Activated naive CD8-positive, alpha-beta T cell (primary cell): ENCODE results near the gene IL37.
"Not testable (repeated sequence)": the region's sequence is repeated elsewhere in the genome, so short reads cannot be mapped to it uniquely, and the experiment has no call there.

Source experiments
- H3K27ac Mint-ChIP-seq: one replicate; pipeline ENCODE4 v1.8.0; 2021; ENCODE audit warnings: mixed read lengths
- H3K27me3 Mint-ChIP-seq: one replicate; pipeline ENCODE4 v1.8.0; 2021; ENCODE audit warnings: mixed read lengths
- H3K36me3 Mint-ChIP-seq: one replicate; pipeline ENCODE4 v1.8.0; 2021; ENCODE audit warnings: mixed read lengths
- H3K4me1 Mint-ChIP-seq: one replicate; pipeline ENCODE4 v1.8.0; 2021; ENCODE audit warnings: low read depth, mixed read lengths
- H3K4me3 Mint-ChIP-seq: one replicate; pipeline ENCODE4 v1.8.0; 2021; ENCODE audit warnings: mild to moderate bottlenecking, mixed read lengths
- H3K9me3 Mint-ChIP-seq: one replicate; pipeline ENCODE4 v1.8.0; 2021; ENCODE audit warnings: low read depth, mixed read lengths

Gene IL37

GRCh38 chr2:112883669-112884068, 27.3 kb upstream of the IL37 start:
- no peaks in the 10 kb centered on the region for H3K9me3 Mint-ChIP-seq
- H3K27ac Mint-ChIP-seq = no peak overlapping the region
- H3K4me1 Mint-ChIP-seq = peaks cover 10% of the 10 kb centered on the region
- no peak overlapping the region for H3K4me3 Mint-ChIP-seq
- no peaks in the 10 kb centered on the region for H3K27me3 Mint-ChIP-seq
- no peaks in the 10 kb centered on the region for H3K36me3 Mint-ChIP-seq

DNA sequence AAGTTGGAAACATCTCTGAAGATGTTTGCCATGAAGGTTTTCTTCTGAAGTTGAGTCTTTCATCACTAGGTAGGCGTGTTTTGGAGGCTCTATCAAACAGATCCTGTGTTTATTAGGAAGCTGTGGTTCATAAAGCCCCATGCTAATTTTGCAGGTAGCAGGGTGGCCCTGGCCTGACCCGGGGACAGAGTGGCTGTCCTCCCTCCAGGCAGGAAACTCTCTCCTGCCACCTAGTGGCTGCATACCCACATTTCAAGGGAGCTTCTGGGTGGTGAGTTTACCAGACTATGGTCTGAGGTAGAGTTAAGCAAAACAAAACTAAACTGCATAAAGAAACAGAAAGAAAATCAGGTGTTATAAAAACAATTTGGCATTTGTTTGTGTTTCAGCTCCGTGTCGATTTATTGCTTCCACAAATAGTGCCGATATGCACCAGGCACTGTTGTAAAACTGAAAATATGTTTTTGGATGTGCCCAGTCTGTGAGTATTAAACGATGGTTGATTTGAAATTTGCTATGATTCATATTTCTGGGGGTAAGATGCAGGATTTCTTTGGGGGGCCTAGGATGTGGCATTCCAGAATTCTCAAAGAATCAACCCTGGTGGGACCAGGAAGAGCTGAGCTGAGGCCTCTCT, 26.0 kb upstream of the IL37 start:
- Mint-ChIP-seq H3K4me3 (no peak overlapping the region), H3K27me3 (no peaks in the 10 kb centered on the region), H3K4me1 (peaks cover 8% of the 10 kb centered on the region), H3K9me3 (no peaks in the 10 kb centered on the region), H3K36me3 (no peaks in the 10 kb centered on the region), H3K27ac (no peak overlapping the region)

DNA sequence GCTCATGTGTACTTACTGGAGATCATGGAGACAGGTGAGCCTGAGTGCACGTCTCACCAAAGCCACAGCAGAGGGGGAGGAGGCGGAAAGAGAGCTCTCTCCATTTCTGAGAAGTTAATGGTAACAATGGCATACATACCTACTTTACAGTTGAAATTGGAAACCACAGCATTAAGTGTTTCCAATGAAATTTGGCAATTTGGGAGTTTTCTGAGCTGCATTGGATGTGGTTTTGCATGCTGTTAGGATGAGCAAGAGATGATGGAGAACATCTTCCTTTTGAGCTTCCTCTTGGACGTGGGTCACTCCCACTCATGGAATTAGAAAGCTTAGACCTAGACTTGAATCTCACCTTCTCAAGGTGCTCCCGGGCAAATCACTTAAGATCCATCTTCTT, 25.5 kb upstream of the IL37 start:
- Mint-ChIP-seq H3K4me1 (peaks cover 5% of the 10 kb centered on the region), H3K36me3 (no peaks in the 10 kb centered on the region), H3K27me3 (no peaks in the 10 kb centered on the region), H3K4me3 (no peak overlapping the region), H3K9me3 (no peaks in the 10 kb centered on the region), H3K27ac (no peak overlapping the region)

DNA sequence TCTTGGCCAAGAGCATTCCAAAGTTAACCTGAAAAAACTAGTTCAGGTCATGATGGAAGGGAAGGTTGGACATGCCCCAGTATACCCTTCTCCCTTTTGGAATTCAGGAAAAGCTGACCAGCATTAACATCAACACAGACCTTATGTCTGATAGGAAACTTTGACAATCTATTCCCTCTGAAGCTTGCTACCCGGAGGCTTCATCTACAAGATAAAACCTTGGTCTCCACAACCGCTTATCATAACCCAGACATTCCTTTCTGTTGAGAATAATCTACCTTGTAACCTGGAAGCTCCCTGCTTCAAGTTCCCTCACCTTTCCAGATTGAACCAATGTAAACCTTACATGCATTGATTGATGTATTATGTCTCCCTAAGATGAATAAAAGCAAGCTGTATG, 24.7 kb upstream of the IL37 start:
- Mint-ChIP-seq H3K4me1 (no peaks in the 10 kb centered on the region), H3K27me3 (no peaks in the 10 kb centered on the region), H3K27ac (no peak overlapping the region)

DNA sequence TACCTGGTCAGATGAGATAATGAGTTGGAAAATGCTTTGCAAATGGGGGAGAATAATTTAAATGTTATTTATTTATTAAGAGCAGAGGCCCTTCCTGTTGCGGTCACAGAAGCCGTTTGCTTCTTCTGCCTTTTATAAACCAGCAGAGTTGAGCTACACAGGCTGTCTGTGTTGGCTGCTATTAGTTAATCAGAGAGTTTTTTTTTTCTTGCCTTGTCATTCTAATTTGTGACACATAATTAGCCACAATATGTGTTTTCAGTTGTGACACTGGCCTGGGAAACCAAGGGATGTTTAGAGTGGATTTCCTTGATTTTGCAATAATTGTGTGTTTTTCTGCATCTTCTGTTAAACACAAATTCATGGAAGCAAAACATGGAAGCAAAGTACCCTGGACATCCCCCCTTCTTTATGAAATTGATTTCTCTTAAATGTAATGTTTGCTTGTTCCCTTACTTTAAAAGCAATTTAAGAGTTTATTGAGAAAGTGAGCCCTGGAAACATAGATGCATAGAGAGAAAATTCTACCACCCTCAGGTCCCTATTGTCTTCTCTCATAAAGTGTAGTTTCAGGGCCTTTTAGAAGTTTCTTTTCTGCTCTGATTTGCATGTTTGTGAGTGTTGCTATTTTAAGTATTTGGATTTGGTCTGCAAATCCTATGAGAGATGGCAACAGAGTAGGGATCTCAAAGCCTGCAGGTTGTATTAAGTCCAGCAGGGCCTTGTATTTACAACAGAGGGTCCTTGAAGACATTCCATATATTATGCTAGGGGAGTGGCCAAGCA, 22.8 kb upstream of the IL37 start:
- Mint-ChIP-seq H3K27me3 (no peaks in the 10 kb centered on the region), H3K4me3 (no peak overlapping the region), H3K4me1 (no peaks in the 10 kb centered on the region), H3K27ac (no peak overlapping the region), H3K36me3 (no peaks in the 10 kb centered on the region), H3K9me3 (no peaks in the 10 kb centered on the region)

More for the DNA sequence above, 24.7 kb upstream of the IL37 start:
- Mint-ChIP-seq H3K36me3 (no peaks in the 10 kb centered on the region), H3K4me3 (no peak overlapping the region), H3K9me3 (no peaks in the 10 kb centered on the region)

DNA sequence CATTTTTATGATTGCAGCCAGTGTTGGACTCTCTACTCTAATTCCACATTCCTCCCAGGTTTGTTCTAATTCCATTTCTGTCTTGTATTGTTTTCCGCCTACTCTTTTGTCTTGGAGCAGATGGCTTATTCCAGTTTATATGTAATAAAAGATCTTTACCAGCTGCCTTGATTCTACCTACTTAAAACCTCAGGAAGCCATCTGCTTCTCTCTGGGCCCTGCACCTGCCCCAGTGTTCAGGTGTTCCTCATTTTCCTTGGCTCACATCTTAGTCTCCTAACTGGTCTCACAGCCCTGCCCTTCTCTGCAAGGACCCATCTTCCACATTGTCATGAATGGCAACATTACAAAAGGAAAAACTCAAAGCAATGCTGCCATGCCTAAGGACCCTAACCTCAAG, 21.0 kb upstream of the IL37 start:
- Mint-ChIP-seq H3K27ac (no peak overlapping the region), H3K4me3 (no peak overlapping the region), H3K9me3 (no peaks in the 10 kb centered on the region), H3K4me1 (no peaks in the 10 kb centered on the region), H3K27me3 (no peaks in the 10 kb centered on the region), H3K36me3 (no peaks in the 10 kb centered on the region)

DNA sequence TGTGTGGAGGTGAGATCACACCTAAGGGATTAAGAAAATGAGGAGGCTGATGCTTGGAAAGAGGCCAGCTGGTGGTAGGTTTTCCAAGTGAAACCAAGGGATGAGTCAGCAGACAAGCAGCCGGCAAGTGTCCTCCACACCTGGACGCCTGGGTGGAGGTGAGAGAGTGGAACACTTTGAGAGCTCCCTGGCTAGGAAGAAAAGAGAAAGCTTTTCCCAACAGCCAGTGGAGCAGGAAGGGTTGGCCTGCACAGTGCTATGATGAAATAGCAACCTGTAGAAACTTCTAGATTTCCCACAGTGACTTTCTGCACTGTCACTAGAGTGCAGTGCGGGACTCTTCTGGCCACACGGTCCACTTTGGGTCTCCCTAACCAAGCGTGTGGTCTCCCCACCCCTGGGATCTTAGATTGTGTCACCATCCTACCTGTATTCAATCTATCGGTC, 19.6 kb upstream of the IL37 start:
- Mint-ChIP-seq H3K4me1 (no peaks in the 10 kb centered on the region), H3K36me3 (no peaks in the 10 kb centered on the region), H3K9me3 (no peaks in the 10 kb centered on the region), H3K27ac (no peak overlapping the region), H3K4me3 (no peak overlapping the region), H3K27me3 (no peaks in the 10 kb centered on the region)

GRCh38 chr2:112893752-112894151, 17.2 kb upstream of the IL37 start:
- Mint-ChIP-seq H3K27ac (no peak overlapping the region), H3K4me3 (no peak overlapping the region), H3K9me3 (no peaks in the 10 kb centered on the region), H3K4me1 (no peaks in the 10 kb centered on the region), H3K36me3 (peaks cover 2% of the 10 kb centered on the region), H3K27me3 (peaks cover 6% of the 10 kb centered on the region)

DNA sequence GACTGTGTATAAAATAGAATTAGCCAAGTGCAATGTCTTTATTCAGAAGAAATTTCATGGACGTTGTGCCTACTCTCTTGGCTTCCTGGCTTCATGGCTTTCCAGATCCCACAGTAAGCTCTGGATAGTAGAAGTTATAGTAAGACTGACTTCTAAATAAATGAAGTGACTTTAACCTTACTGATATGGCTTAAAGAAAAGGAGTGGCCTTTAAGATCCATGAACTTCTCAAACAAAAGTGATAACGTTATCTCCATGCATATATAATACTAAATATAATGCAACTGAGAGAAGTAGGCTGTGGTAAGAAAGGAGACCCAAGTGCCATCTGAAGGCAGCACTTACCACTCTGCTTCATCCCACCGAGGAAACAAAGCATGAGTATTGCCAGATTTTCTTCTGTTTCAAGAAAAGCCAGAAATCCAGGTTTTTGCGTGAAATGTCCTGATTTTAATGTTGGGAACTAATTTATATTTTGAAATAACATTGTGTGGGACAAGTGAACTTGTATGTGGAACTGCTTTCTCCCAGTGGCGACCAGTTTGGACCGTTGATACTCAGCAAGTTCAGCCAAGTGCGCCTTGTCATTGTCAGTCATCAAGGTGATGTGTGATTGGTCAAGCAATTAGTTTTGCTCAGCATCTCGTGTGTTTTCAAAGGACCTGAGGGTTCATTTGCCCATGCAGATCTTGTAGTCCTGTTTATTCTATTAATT, 13.9 kb upstream of the IL37 start:
- H3K27ac Mint-ChIP-seq = no peak overlapping the region
- H3K4me3 Mint-ChIP-seq = no peak overlapping the region
- no peaks in the 10 kb centered on the region for H3K4me1 Mint-ChIP-seq
- H3K36me3 Mint-ChIP-seq = peaks cover 2% of the 10 kb centered on the region
- H3K27me3 Mint-ChIP-seq = peaks cover 9% of the 10 kb centered on the region
- H3K9me3 Mint-ChIP-seq = no peaks in the 10 kb centered on the region

GRCh38 chr2:112897624-112897978, 13.4 kb upstream of the IL37 start:
- Mint-ChIP-seq H3K27me3 (peaks cover 9% of the 10 kb centered on the region), H3K9me3 (no peaks in the 10 kb centered on the region), H3K27ac (no peak overlapping the region), H3K4me1 (no peaks in the 10 kb centered on the region), H3K4me3 (no peak overlapping the region), H3K36me3 (peaks cover 2% of the 10 kb centered on the region)

DNA sequence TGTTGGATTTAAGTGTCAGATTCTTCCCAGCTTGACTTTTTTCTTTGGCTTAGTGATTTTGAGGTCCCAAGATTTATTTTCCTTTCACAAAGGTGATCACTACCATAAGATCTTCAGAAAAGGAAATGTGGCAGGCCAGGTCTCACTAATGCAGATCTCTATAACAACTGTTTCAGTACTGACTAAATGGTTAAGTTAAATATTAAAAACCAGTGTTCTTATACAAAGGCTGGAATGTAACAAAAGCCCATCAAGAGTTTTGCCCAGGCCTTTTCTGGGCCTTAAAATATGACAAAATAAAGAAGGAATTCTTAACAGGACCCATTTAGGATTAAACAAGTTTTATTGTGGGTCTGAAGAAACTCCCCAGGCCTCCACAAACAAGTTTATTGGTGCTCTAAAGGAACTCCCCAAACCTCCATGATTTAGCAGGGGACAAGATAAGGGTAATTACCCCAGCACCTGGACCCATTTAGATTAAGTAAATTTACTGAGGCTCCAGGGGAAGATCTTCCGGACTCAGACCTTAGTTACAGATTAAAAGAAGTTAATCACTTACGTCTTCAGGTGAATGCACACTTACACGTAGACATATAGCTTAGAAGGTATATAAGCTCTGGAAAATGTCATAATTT, 9.4 kb upstream of the IL37 start:
- not testable (repeated sequence) for H3K4me1 Mint-ChIP-seq, H3K4me3 Mint-ChIP-seq, H3K36me3 Mint-ChIP-seq, H3K27ac Mint-ChIP-seq, H3K9me3 Mint-ChIP-seq, H3K27me3 Mint-ChIP-seq

- Mint-ChIP-seq H3K9me3 (no peaks in the 10 kb centered on the region), H3K4me3 (no peak overlapping the region), H3K36me3 (peaks cover 2% of the 10 kb centered on the region), H3K27ac (no peak overlapping the region), H3K27me3 (peaks cover 7% of the 10 kb centered on the region), H3K4me1 (no peaks in the 10 kb centered on the region)
Measured at GRCh38 chr2:112902816-112903215, 8.1 kb upstream of the IL37 start.

DNA sequence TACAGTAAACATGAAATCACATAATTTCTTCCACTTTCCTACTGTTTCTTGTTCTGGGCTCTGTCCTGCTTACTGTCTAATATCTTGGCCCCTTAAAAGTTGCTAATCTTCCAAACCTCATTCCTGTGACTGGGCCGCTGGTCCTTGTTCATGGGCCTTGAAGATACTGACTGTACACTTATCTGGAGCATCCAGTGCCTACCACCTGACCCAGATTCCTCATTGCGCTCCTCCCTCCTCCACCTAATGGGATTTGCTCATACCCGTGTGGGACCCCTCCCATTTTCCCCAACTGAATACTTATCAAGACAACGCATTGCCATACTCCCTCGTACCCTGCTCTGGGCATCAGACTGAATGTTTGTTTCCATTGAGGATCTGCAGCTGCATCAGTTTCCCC, 6.1 kb upstream of the IL37 start:
- H3K4me3 Mint-ChIP-seq = no peak overlapping the region
- H3K27me3 Mint-ChIP-seq = no peaks in the 10 kb centered on the region
- no peak overlapping the region for H3K27ac Mint-ChIP-seq
- no peaks in the 10 kb centered on the region for H3K36me3 Mint-ChIP-seq
- no peaks in the 10 kb centered on the region for H3K4me1 Mint-ChIP-seq
- no peaks in the 10 kb centered on the region for H3K9me3 Mint-ChIP-seq

- Mint-ChIP-seq H3K4me1 (no peaks in the 10 kb centered on the region), H3K9me3 (no peaks in the 10 kb centered on the region), H3K36me3 (no peaks in the 10 kb centered on the region), H3K27me3 (no peaks in the 10 kb centered on the region), H3K27ac (no peak overlapping the region), H3K4me3 (no peak overlapping the region)
Measured at GRCh38 chr2:112906276-112906675, 4.7 kb upstream of the IL37 start.
